Activated CD8-positive, alpha-beta memory T cell treated with anti-CD3 and anti-CD28 coated beads for 4 hours (primary cell): ENCODE measurements around the gene DRAM1.
"Not testable (repeated sequence)": the region's sequence is repeated elsewhere in the genome, so short reads cannot be mapped to it uniquely, and the experiment has no call there.

Experiments used
- DNase-seq, 2 donors: peaks; one replicate each; pipeline ENCODE4 v3.0.0-alpha.2; 2020; ENCODE audit warnings: low read depth in 2 of 2

DRAM1 gene

DNA sequence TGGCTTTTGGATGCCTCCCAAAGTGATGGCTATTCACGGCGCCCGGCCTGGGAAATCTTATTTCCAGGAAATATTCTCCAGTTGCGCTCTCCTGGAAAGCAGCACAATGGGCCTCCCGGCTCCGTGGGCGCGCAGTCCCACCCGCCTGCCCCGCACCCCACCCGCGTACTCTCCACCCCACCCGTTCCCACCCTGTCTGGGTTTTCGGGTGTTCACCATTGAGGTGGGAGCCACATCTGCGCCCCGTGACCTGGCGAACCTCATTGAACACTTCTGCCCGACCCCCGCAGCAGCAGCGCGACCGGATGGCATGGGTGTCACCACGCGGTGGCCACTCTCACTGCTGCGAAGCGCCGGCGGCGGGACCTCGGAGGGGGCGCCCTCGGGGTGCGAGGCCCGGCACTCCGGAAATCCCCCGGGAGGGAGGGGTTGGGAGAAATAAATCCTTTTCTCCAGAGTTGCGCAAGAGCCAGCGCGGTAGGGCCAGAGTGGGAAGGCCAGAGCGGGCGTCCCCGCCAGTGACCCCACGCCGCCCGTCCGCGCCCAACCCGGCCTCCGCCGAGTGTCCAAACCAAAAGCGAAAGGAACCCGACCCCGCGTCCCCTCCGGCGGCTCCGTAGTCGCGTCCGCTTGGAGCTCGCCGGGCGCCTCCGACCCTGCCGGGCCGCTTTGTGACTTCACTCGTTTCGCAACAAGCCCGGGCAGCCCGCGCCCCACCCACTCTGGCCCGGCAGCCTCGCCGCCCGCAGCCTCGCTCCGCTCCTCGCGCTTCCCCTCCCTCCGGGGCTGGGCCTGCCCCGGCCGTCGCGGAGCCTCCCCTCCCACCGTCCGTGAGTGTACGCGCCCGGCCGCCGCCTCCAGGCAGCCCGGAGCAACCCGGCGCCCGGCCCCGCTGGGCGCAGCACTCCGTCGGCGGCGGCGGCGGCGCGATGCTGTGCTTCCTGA is at the start of gene DRAM1:
Gene DRAM1, plus strand, starts transcription at position 720 of the 945 bp plus-strand sequence. Its CDS starts 210 bp downstream, at position 930.
- peak; percentile 56 to 58 for DNase-seq

GRCh38 chr12:101828463-101829196 is 48.8 kb upstream of the DRAM1 start:
- no peak for DNase-seq

DNA sequence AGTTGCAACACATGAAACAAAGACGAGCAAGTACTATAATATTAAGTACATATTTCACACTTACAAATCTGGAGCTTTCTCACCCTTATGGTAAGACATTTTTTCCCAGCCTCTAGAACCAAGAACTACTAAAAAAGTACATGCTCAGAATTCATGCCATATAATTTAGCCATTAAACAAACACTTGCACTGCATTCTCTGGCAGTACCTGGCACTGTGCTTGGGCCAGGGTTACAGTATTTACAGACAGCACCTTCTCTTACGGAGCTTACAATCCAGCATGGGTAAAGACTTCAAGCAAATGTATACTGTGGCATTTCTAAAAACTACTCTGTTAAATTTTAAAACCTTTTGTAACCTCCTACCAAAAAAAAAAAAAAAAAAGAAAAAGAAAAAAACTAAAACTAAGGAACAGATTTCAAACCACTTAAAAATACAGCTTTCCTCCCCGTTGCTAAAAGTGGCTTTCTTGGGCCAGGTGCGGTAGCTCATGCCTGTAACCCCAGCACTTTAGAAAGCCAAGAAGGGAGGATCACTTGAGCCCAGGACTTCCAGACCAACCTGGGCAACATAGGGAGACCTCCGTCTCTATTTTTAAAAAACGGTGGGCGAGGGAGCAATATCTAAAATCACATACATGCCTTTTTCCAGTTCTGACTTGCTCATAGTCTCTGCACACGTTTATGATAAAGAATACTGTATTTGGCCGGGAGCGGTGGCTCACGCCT is 47.6 kb upstream of the DRAM1 start:
- DNase-seq = no peak

GRCh38 chr12:101830367-101831325 is 46.7 kb upstream of the DRAM1 start, which contains the start of gene GNPTAB:
TSS of gene GNPTAB (minus strand) at chr12:101830959. CDS start at chr12:101830675, 284 bp downstream.
- peak; percentile 90 to 91 for DNase-seq

- DNase-seq = no peak
These were observed 45.4 kb upstream of the DRAM1 start for GRCh38 chr12:101832030-101832429.

- DNase-seq = no peak
These were observed 38.6 kb upstream of the DRAM1 start for GRCh38 chr12:101838628-101839323.

DNA sequence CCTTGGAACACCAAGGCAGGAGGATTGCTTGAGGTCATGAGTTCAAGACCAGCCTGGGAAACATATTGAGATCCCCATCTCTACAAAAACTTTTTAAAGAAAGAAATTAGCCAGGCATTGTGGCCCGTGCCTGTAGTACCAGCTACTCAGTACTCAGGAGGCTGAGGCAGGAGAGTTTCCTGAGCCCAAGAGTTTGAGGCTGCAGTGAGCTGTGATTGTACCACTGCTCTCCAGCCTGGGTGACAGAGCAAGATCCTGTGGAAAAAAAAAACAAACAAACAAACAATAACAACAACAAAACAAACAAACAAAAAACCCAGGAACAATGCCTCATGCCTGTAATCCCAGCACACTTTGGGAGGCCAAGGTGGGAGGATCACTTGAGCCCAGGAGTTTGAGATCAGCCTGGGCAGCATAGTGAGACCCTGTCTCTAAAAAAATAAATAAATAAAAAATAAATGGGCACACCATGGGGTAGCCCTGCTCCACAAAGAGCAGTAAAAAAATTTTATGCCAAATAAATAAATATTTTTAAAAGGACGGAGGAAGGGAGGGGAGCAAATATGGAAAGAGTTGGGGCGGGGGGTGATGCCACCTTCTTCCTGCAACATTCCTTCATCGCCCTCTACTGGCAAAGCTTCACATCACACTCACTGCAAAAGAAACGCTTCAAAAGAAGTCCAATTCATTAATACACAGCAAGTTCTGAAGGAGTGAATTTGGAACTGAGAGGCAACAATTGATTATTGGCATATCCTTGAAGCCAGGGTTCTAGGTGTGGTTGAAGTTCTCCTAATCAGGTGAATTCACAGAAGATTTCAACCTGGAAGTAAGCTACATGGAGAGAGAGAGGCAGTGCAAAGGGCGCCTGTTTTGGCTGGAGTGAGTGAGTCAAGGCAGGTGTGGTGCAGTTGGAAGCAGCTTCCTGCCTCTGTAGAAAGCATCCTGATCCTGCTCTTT is 37.8 kb upstream of the DRAM1 start:
- peak; percentile 46 to 52 for DNase-seq

DNA sequence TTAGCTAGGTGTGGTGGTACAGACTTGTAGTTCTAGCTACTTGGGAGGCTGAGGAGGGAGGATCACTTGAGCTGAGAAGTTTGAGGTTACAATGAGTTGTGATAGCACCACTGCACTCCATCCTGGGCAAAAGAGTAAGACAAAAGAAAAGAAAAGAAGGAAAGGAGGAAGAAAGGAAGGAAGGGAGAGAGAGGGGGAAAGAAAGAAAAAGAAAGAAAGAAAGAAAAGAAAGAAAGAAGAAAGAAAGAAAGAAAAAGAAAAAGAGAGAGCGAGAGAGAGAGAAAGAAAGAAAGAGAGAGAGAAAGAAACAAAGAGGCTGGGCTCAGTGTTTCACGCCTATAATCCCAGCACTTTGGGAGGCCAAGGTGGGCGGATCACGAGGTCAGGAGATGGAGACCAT is 36.3 kb upstream of the DRAM1 start:
- DNase-seq = no peak

DNA sequence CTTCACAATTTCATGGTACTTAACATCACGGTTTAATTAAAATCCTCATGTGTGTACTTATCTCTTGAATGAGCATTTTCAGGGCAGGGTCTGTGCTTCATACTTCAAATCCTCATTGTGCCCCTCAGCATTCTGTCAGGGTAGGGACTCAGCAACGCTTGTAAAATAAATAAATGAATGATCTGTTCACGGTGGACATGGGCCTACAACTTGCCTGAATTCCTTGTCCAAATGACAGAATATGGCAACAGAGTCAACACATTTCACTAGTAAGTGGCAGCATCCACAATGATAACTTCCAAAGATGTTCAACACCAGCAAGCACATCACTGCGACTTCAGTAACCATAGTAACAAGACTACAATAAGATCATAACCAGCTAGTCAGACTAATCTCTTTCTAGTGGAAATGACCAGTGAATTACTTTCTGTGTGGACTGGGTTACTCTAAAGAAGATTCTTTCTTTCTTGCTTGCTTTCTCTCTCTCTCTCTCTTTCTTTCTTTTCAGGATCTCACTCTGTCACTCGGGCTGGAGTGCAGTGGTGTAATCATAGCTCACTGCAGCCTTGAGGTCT is 32.2 kb upstream of the DRAM1 start:
- no peak for DNase-seq

- DNase-seq = no peak
These were observed 30.1 kb upstream of the DRAM1 start for GRCh38 chr12:101847325-101847724.

GRCh38 chr12:101850199-101850598 is 27.2 kb upstream of the DRAM1 start:
- no peak for DNase-seq

- no peak for DNase-seq
These were observed 24.4 kb upstream of the DRAM1 start for GRCh38 chr12:101852998-101853397.

- DNase-seq = no peak
These were observed 22.6 kb upstream of the DRAM1 start for GRCh38 chr12:101854747-101855146.

DNA sequence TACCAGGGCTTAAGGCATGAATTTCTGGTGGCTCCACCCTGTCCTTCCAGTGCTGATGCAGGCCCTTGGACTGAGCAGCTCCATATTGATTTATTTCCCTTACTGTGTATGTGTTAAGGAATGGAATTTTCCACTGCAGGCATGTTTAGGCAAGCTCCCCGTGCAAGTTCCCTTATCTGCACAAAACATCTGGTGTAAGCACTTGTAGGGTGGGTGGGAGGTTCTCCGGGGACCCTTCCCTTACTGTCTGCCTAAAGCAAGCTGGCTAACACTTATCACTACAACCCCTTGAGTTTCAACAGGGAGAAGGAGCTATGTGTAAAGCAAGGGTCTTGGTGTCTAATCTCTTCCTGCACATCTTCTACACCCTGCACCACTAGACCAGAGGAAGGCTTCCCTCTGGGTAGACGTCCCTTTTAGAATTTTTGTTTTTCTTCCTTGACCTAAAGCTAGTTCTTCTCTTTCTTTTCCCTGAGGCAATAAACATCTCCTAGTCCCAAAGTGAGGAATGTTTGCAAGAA is 22.0 kb upstream of the DRAM1 start:
- DNase-seq = no peak

GRCh38 chr12:101855976-101856375 is 21.4 kb upstream of the DRAM1 start:
- DNase-seq = no peak

DNA sequence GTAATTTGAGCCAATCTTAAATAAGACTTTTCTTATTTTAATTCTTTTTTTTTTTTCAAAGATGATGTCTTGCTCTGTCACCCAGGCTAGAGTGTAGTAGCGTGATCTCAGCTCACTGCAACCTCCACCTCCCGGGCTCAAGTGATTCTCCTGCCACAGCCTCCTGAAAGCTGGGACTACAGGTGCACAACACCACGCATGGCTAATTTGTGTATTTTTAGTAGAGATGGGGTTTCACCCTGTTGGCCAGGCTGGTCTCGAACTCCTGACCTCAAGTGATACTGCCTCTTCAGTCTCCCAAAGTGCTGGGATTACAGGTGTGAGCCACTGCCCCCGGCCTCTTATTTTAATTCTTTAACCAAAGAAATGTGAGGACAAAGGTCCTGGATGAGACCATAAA is 20.8 kb upstream of the DRAM1 start:
- DNase-seq = not testable (repeated sequence)

- DNase-seq = no peak
These were observed 20.3 kb upstream of the DRAM1 start for GRCh38 chr12:101857043-101857558.

- no peak for DNase-seq
These were observed 19.0 kb upstream of the DRAM1 start for GRCh38 chr12:101858361-101858760.
